SIG-M5 (cell line): ENCODE measurements around the gene THBS2.

Source experiments
- DNase-seq: peaks from one replicate; lab custom pipeline; 2025; lab: John Stamatoyannopoulos, UW

THBS2 gene

GRCh38 chr6:169249057-169249456 is 4.6 kb downstream of the THBS2 start:
- no peak for DNase-seq

- DNase-seq, result no peak
Observed at GRCh38 chr6:169248521-169248971, 5.1 kb downstream of the THBS2 start.

DNA sequence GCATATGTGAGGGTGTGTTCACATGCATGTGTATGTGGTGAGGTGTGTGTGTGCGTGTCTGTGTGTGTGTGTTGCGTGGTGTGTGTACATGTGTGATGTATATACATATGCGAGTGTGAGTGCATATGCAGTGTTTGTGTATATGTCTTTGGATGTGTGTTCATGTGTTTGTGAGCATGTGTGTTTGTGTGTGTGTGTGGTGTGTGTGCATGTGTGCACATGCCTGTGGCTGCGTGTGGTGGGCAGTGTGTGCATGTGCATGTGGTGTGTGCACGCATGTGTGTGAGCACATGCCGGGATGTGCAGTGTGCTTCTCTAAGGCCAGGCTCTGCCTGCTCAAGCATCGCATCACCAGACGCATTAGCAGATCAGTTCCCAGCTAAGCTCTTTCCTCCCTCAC is 5.7 kb downstream of the THBS2 start:
- no peak for DNase-seq

GRCh38 chr6:169247419-169247818 is 6.2 kb downstream of the THBS2 start:
- DNase-seq, result no peak

DNA sequence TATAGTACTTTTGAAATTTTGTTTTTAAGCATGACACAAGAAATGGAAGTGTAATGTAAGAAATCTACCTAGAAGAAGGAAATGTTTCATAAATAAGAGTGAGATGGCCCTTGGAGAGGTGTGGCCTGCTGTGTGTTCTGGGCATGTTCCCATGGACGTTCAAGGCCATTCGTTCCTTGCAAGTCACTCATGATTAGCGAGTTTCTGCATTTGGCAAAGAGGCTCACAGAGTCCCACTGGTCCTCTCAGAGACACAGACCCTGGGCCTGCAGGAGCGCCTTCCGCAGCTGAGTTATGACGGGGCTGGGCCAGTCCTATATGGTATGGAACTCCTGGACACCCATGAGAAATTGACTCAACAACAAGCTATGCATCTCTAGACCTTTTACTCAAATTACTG is 7.2 kb downstream of the THBS2 start:
- no peak for DNase-seq

GRCh38 chr6:169244684-169245383 is 8.8 kb downstream of the THBS2 start:
- DNase-seq, result no peak

GRCh38 chr6:169243661-169244060 is 10.0 kb downstream of the THBS2 start:
- no peak for DNase-seq

DNA sequence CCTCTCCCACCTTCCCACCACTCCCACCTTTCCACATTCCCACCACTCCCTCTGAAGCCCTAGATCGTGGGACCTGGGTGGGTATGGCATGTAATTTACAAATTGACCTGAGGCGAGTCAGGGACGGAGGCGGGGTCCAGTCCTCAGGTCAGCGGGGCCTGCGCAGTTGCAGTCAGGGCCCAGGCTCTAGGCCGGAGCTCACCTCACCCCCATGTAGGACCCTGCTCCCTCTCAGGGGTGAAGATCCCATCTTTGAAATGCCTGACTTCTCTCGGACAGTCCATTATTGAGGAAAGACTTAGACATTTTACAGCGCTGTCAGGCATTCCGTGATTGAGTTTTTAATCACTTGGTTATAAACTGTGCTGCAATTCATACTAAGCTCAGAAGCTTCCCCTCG is 10.5 kb downstream of the THBS2 start:
- no peak for DNase-seq

DNA sequence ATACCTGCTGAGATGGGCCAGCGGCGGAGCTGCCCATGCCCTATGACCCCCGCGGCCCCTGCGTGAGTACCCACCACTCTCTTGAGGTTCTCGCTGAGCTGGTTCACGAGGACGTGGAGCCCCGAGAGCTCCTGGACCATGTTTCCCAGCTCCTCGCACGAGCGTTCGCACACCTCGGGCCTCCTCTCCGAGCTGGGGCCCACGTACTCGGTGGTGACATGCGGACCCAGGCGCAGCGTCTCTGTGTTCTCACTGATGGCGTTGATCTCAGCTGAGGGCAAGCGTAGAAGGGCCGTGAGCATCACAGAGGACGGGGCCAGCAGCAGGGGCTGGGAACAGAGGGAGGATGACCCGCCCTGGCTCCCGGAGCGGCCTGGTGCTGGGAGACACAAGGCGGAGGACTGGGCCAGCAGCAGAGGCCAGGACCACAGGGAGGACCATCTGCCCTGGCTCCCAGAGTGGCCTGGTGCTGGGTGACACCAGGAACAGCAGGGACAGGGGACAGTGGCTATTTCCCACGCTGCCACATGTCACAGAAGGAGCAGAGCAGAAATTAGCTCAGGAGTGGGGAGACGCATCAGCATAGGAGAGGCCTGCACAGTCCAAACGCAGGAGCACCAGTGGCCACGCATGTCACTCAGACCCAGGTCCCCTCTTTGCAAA is 11.8 kb downstream of the THBS2 start:
- no peak for DNase-seq

- no peak for DNase-seq
Observed at GRCh38 chr6:169240591-169241390, 12.9 kb downstream of the THBS2 start.

GRCh38 chr6:169240125-169240524 is 13.5 kb downstream of the THBS2 start:
- DNase-seq, result no peak

DNA sequence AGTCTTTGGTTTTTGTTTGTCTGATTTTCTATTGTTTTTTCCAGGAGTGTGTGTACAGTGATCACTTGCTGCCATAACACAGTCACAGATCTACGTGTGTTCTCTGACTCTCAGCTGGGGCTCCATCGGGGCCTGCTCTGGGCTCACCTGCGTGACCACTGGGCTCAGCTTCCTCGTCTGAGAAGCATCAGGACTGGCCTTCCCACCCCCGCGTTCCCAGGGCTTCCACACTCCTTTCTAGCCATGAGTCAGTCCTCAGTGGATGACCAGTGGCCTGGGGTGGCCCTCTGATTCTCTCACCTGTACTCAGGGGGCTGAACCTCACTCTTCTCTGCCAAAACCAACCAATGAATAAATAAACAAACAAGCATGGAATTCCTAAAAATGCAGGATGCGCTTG is 14.5 kb downstream of the THBS2 start:
- DNase-seq, result no peak

DNA sequence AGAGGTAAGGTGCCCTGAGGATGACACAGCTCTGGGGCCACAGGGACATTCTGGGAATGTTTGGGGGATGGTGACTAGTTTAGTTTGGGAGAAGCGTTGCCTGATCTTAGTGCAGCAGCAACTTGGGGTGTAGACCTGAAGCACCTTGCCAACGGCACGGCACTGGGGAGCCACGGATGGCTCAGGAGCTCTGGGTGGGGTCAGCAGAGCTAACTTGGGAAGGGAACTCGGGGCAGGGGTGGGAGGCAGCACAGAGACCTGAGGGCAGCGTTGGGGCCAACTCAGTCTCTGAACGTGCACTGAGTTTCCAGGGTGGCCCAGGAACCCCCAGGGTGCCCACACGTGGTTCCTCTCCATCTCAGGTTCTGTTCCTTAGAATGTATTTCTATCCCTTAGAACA is 14.9 kb downstream of the THBS2 start:
- no peak for DNase-seq

- DNase-seq, result no peak
Observed at GRCh38 chr6:169237496-169238134, 16.0 kb downstream of the THBS2 start.

GRCh38 chr6:169236988-169237387 is 16.7 kb downstream of the THBS2 start:
- no peak for DNase-seq

GRCh38 chr6:169236545-169236944 is 17.1 kb downstream of the THBS2 start:
- DNase-seq, result no peak

DNA sequence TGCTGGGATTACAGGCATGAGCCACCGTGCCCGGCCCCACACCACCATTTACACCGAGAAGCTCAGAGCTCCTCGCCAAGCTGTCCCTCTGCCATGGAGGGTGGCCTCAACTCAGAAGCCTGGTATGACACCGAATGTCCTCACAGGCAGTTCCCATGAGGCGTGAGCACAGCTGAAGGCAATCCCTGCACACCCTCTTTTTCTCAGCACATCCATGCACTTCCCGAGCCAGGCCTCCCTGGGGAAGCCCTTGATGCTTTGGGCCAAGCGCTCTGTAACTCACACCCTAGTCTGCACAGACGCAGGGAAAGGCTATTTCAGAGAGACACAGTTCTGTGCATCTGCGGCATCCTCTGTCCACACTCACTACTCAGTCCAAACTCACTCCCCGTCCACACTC is 18.4 kb downstream of the THBS2 start:
- DNase-seq, result no peak

GRCh38 chr6:169234634-169235033 is 19.0 kb downstream of the THBS2 start:
- no peak for DNase-seq

DNA sequence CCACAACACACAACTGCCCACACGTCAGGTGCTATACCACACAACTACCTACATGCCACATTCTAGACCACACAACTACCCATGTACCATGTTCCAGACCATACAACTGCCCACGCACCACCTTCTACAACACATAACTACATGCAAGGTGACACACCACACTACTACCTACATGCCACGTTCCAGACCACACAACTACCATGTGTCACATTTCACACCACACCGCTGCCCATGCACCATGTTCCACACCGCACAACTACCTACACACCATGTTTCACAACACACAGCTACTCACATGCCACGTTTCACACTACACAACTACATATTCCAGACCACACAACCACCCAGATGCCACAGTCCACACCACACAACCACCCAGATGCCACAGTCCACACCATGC is 19.8 kb downstream of the THBS2 start:
- DNase-seq, result no peak

- no peak for DNase-seq
Observed at GRCh38 chr6:169233181-169233580, 20.5 kb downstream of the THBS2 start.

- no peak for DNase-seq
Observed at GRCh38 chr6:169232507-169232931, 21.1 kb downstream of the THBS2 start.

DNA sequence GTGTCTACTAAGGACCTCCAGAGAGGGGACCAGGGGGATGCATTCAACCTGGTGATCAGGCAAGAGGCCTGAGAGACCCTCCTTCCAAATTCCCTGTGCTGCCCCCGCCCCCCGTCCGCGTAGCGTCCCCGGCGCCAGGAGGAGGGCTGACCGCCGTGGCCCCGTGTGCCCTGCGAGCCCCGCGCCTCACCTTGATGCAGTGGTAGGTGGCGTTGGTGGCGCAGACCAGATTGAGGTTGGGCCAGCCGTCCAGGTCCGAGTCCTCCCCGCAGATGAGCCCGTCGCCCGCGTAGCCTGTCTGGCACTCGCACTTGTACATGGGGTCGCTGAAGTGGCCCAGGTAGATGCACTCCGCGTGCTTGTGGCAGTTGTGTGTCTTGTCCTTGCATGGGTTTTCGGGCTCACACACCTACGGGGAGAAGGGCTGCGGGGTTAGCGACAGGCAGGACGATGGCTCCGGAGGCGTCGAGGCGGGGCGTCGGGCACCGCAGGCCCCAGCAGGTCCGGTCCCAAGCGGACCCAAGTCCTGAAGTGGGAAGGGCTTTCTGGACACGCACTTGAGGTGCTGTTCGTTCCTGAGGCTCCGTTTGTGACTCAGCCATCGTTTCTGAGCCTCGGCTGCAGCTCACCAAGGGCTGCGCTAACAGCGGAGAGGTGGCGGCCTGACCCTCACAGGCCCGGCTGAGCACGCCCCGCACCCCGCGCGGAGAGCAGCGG is 21.7 kb downstream of the THBS2 start:
- DNase-seq, result no peak
